HPDE6-E6E7 (cell line): ENCODE results near the gene LPIN1.

Experiments
- DNase-seq: peaks from one replicate; pipeline ENCODE4 v3.0.0; 2011; ENCODE audit warnings: missing footprints; ENCODE audit errors: extremely low spot score

Gene LPIN1

GRCh38 chr2:11746376-11746806 lies at the start of gene LPIN1:
TSS of gene LPIN1 (plus strand) at chr2:11746632. CDS start at chr2:11765542, 18,910 bp downstream.
- DNase-seq: peak; percentile 81

GRCh38 chr2:11696736-11697102 lies 49.7 kb upstream of the LPIN1 start:
- DNase-seq: no peak

GRCh38 chr2:11697103-11697871 lies 49.1 kb upstream of the LPIN1 start:
- DNase-seq: peak; percentile 60

- no peak for DNase-seq
These were observed 48.2 kb upstream of the LPIN1 start for GRCh38 chr2:11698009-11698922.

GRCh38 chr2:11699686-11700670 lies 46.5 kb upstream of the LPIN1 start:
- no peak for DNase-seq

GRCh38 chr2:11701206-11701605 lies 45.2 kb upstream of the LPIN1 start:
- no peak for DNase-seq

- DNase-seq: no peak
These were observed 44.6 kb upstream of the LPIN1 start for GRCh38 chr2:11701751-11702301.

GRCh38 chr2:11702946-11703345 lies 43.5 kb upstream of the LPIN1 start:
- no peak for DNase-seq

GRCh38 chr2:11703700-11704099 lies 42.7 kb upstream of the LPIN1 start:
- no peak for DNase-seq

- DNase-seq: no peak
These were observed 41.4 kb upstream of the LPIN1 start for GRCh38 chr2:11705063-11705462.

GRCh38 chr2:11705711-11706110 lies 40.7 kb upstream of the LPIN1 start:
- no peak for DNase-seq

GRCh38 chr2:11708106-11708505 lies 38.3 kb upstream of the LPIN1 start:
- no peak for DNase-seq

- DNase-seq: no peak
These were observed 37.1 kb upstream of the LPIN1 start for GRCh38 chr2:11709293-11709692.

- peak; percentile 91 for DNase-seq
These were observed 36.2 kb upstream of the LPIN1 start for GRCh38 chr2:11710210-11710609.

- no peak for DNase-seq
These were observed 35.6 kb upstream of the LPIN1 start for GRCh38 chr2:11710632-11711353.

- DNase-seq: no peak
These were observed 35.1 kb upstream of the LPIN1 start for GRCh38 chr2:11711354-11711716.

GRCh38 chr2:11711751-11712150 lies 34.7 kb upstream of the LPIN1 start:
- DNase-seq: no peak

GRCh38 chr2:11712866-11713265 lies 33.6 kb upstream of the LPIN1 start:
- DNase-seq: no peak

GRCh38 chr2:11713815-11714214 lies 32.6 kb upstream of the LPIN1 start:
- no peak for DNase-seq

GRCh38 chr2:11715987-11716652 lies 30.3 kb upstream of the LPIN1 start:
- DNase-seq: no peak
